OCI-LY3 (cell line): Measurements from ENCODE around the gene ZNHIT6.

Experiments used
- H2AFZ ChIP-seq: fragments of 200-600, 300-600 bp; shearing (Covaris generic); 2 replicates; pipeline ENCODE4 v1.6.0; 2014; ENCODE audit warnings: antibody characterized with exemption, low read depth, low read length
- H3K27ac ChIP-seq: fragments of 200-600, 300-600 bp; sonication (generic); 2 replicates; pipeline ENCODE4 v1.5.1; 2014; ENCODE audit warnings: mild to moderate bottlenecking, low read length, moderate library complexity, mixed read lengths
- H3K27me3 ChIP-seq: fragments of 200-600, 300-600 bp; sonication (generic); 2 replicates; pipeline ENCODE4 v1.6.1; 2014; ENCODE audit warnings: low read depth, low read length, mixed read lengths
- H3K36me3 ChIP-seq: fragments of 200-600, 300-600 bp; sonication (generic); replicated peaks from 2 replicates; pipeline ENCODE3; 2014; ENCODE audit warnings: low read depth, low read length, mixed read lengths
- H3K4me1 ChIP-seq: fragments of 300-600, 200-600 bp; sonication (generic); 2 replicates; pipeline ENCODE4 v1.6.1; 2014; ENCODE audit warnings: low read length, mixed read lengths
- H3K4me2 ChIP-seq: fragments of 200-600, 300-600 bp; sonication (generic); 2 replicates; pipeline ENCODE4 v1.6.1; 2014; ENCODE audit warnings: low read length, mixed read lengths
- H3K4me3 ChIP-seq: fragments of 300-600, 200-600 bp; sonication (generic); 2 replicates; pipeline ENCODE4 v1.5.1; 2014; ENCODE audit warnings: antibody characterized with exemption, mild to moderate bottlenecking, low read length, moderate library complexity
- H3K79me2 ChIP-seq: fragments of 300-600, 200-600 bp; shearing (Covaris generic); 2 replicates; pipeline ENCODE4 v1.6.1; 2014; ENCODE audit warnings: mild to moderate bottlenecking, low read length, mixed read lengths
- H3K9ac ChIP-seq: fragments of 300-600, 200-600 bp; shearing (Covaris generic); 2 replicates; pipeline ENCODE4 v1.6.0; 2014; ENCODE audit warnings: mild to moderate bottlenecking, low read length, moderate library complexity
- H3K9me3 ChIP-seq: fragments of 200-600, 300-600 bp; shearing (Covaris generic); 2 replicates; pipeline ENCODE4 v1.6.1; 2014; ENCODE audit warnings: low read length, mixed read lengths; ENCODE audit not compliant: insufficient read depth
- H4K20me1 ChIP-seq: fragments of 200-600, 300-600 bp; sonication (generic); 2 replicates; pipeline ENCODE4 v1.6.1; 2016; ENCODE audit warnings: low read length, mixed read lengths; ENCODE audit not compliant: insufficient read depth
- CTCF ChIP-seq: fragments of 200-600, 300-600 bp; sonication (generic); IDR thresholded peaks from 2 replicates; pipeline ENCODE4 v1.5.1; 2014; ENCODE audit warnings: antibody characterized with exemption, low read length, low read depth
- EZH2phosphoT487 ChIP-seq: fragments of 200-600 bp; shearing (Covaris generic); IDR thresholded peaks from 2 replicates; pipeline ENCODE4 v1.6.1; 2018; ENCODE audit warnings: antibody characterized with exemption, mixed run types, low read depth

ZNHIT6 gene

GRCh38 chr1:85665932-85666331 lies 42.3 kb downstream of the ZNHIT6 start:
- Histone ChIP-seq H3K4me2 (no peak overlapping the region), H3K4me1 (peaks cover 4% of the 10 kb centered on the region), H3K4me3 (no peak overlapping the region), H3K9me3 (no peaks in the 10 kb centered on the region), H3K79me2 (no peaks in the 10 kb centered on the region), H3K27me3 (no peaks in the 10 kb centered on the region), H3K27ac (no peak overlapping the region), H4K20me1 (no peaks in the 10 kb centered on the region), H3K36me3 (no peaks in the 10 kb centered on the region), H3K9ac (no peak overlapping the region), H2AFZ (no peak overlapping the region)
- TF ChIP-seq EZH2phosphoT487 (no peak), CTCF (no peak)

GRCh38 chr1:85663382-85663781 lies 44.9 kb downstream of the ZNHIT6 start:
- TF ChIP-seq CTCF (no peak), EZH2phosphoT487 (no peak)
- Histone ChIP-seq H3K4me1 (peaks cover 11% of the 10 kb centered on the region), H4K20me1 (no peaks in the 10 kb centered on the region), H2AFZ (no peak overlapping the region), H3K4me2 (no peak overlapping the region), H3K27me3 (no peaks in the 10 kb centered on the region), H3K27ac (no peak overlapping the region), H3K9me3 (no peaks in the 10 kb centered on the region), H3K36me3 (no peaks in the 10 kb centered on the region), H3K79me2 (no peaks in the 10 kb centered on the region), H3K9ac (no peak overlapping the region), H3K4me3 (no peak overlapping the region)

GRCh38 chr1:85661767-85662166 lies 46.5 kb downstream of the ZNHIT6 start:
- Histone ChIP-seq H3K9me3 (no peaks in the 10 kb centered on the region), H3K27me3 (no peaks in the 10 kb centered on the region), H3K4me2 (no peak overlapping the region), H2AFZ (no peak overlapping the region), H3K79me2 (no peaks in the 10 kb centered on the region), H3K4me3 (no peak overlapping the region), H3K4me1 (peaks cover 11% of the 10 kb centered on the region), H3K27ac (no peak overlapping the region), H3K36me3 (peaks cover 2% of the 10 kb centered on the region), H3K9ac (no peak overlapping the region), H4K20me1 (no peaks in the 10 kb centered on the region)
- TF ChIP-seq CTCF (no peak), EZH2phosphoT487 (no peak)

GRCh38 chr1:85660541-85660940 lies 47.7 kb downstream of the ZNHIT6 start:
- no peak overlapping the region for H3K9ac ChIP-seq
- H3K36me3 ChIP-seq = peaks cover 2% of the 10 kb centered on the region
- H3K27ac ChIP-seq = no peak overlapping the region
- H3K4me3 ChIP-seq = no peak overlapping the region
- no peaks in the 10 kb centered on the region for H3K27me3 ChIP-seq
- H4K20me1 ChIP-seq = no peaks in the 10 kb centered on the region
- H3K79me2 ChIP-seq = no peaks in the 10 kb centered on the region
- no peak for TF ChIP-seq EZH2phosphoT487
- no peak for TF ChIP-seq CTCF
- H3K4me2 ChIP-seq = no peak overlapping the region
- no peaks in the 10 kb centered on the region for H3K9me3 ChIP-seq
- H2AFZ ChIP-seq = no peak overlapping the region
- peaks cover 11% of the 10 kb centered on the region for H3K4me1 ChIP-seq
